ENCODE results near the gene TSPEAR. TPM values are rescaled to one million over a fixed set of nuclear protein-coding genes. Genes with fewer than 3 reads are reported as not detected.
"Not testable (repeated sequence)": the region's sequence is repeated elsewhere in the genome, so short reads cannot be mapped to it uniquely, and the experiment has no call there.

TSPEAR gene
- total RNA-seq, 4 donors from 2014 or later = 0.18 to 0.69 (median 0.51) TPM; not detected in 1

DNA sequence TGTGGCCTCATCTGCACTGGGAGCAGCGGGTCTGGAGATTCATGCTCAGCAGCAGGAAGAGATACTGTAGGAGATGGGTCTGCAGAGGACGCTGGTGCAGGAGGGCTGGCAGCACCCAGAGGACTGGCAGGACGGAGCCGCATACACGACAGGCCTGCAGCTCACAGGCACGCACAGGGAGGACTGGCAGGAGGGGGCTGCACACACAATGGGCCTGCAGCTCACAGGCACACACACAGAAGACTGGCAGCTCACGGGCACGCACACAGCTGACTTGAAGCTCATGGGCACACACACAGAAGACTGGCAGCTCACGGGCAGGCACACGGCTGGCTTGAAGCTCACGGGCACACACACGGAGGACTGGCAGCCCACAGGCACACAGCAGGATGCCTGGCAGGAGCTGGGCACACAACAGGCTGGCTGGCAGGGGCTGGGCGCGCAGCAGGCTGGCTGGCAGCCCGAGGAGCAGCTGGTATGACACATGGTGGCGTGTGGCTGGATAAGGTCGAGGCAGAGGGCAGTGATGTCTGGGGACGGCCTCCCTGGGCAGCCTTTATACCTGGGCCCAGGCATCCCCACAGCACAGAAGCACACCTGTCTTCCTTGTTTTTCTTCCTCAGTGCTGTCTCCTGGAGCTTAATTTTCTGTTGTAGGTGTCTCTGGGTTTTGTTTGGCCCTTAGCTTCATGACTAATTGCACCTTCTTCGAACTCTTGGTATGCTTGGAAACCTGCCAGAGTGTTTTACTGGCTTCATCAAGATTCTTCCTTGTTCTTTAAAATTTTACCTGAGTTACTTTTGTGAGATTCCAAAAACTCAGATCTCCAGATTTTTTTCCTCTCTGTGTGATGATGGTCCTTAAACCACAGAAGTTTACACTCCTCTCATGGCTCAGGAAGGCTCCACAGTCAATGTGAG is 44.7 kb downstream of the TSPEAR start, which contains the start of gene KRTAP12-2:
Gene KRTAP12-2, minus strand, starts transcription at position 527 of the 920 bp plus-strand sequence. Its CDS starts 41 bp downstream, at position 486.
- intact Hi-C loops (cut with DNase I; ENCODE audit: low total_unique reads) = no loop called here
- H3K4me3 ChIP-seq = no peak within 1 kb of the TSS
- no peaks in the 10 kb centered on the region for H3K36me3 ChIP-seq
- no peaks in the 10 kb centered on the region for H3K27me3 ChIP-seq
- no peak for TF ChIP-seq POLR2A (IDR thresholded peaks at IDR 0.05)
- TF ChIP-seq, protein P1, sequence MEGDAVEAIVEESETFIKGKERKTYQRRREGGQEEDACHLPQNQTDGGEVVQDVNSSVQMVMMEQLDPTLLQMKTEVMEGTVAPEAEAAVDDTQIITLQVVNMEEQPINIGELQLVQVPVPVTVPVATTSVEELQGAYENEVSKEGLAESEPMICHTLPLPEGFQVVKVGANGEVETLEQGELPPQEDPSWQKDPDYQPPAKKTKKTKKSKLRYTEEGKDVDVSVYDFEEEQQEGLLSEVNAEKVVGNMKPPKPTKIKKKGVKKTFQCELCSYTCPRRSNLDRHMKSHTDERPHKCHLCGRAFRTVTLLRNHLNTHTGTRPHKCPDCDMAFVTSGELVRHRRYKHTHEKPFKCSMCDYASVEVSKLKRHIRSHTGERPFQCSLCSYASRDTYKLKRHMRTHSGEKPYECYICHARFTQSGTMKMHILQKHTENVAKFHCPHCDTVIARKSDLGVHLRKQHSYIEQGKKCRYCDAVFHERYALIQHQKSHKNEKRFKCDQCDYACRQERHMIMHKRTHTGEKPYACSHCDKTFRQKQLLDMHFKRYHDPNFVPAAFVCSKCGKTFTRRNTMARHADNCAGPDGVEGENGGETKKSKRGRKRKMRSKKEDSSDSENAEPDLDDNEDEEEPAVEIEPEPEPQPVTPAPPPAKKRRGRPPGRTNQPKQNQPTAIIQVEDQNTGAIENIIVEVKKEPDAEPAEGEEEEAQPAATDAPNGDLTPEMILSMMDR (IDR thresholded peaks at IDR 0.05) = no peak
- DNase-seq = no peak
- no peaks in the 10 kb centered on the region for H3K4me1 ChIP-seq
- peaks cover 0 to 5% of the 10 kb centered on the region in 2 donors for H3K9me3 ChIP-seq
- no peak within 1 kb of the TSS for H3K27ac ChIP-seq

DNA sequence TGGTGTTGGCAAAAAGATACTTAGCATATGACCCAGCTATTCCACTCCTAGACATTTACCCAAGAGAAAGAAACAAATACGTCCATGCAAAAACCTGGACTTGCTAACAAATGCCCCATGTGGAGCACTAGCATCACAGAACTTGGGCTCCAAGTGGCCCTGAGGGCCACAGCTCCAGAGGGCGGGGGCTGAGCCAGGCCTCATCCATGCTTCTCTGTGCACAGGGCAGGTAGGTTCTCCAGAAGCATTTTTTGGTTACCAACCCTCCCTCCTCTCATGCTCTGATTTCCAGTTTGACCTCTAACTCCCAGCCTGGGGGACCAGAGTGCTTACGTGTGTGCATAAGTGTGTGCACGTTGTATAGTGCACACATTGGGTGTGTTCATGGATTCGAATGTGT is 46.7 kb downstream of the TSPEAR start:
- no peaks in the 10 kb centered on the region for H3K36me3 ChIP-seq

GRCh38 chr21:44661567-44661966 is 49.8 kb downstream of the TSPEAR start:
- H3K27me3 ChIP-seq; DNase-seq; H3K4me3 ChIP-seq; H3K4me1 ChIP-seq; intact Hi-C loops (cut with DNase I; ENCODE audit: low total_unique reads); H3K27ac ChIP-seq; H3K36me3 ChIP-seq; H3K9me3 ChIP-seq: not testable (repeated sequence)

More for the DNA sequence above, 46.7 kb downstream of the TSPEAR start:
- H3K9me3 ChIP-seq = no peaks in the 10 kb centered on the region
- no peak overlapping the region for H3K27ac ChIP-seq
- peaks cover 0 to 3% of the 10 kb centered on the region in 2 donors for H3K27me3 ChIP-seq
- no peaks in the 10 kb centered on the region for H3K4me1 ChIP-seq
- TF ChIP-seq, protein P1 (IDR thresholded peaks at IDR 0.05) = no peak
- TF ChIP-seq POLR2A (IDR thresholded peaks at IDR 0.05) = no peak
- intact Hi-C loops (cut with DNase I; ENCODE audit: low total_unique reads) = no loop called here
- no peak overlapping the region for H3K4me3 ChIP-seq
- no peak for DNase-seq

- no peak for DNase-seq
- H3K4me1 ChIP-seq = no peaks in the 10 kb centered on the region
- H3K36me3 ChIP-seq = no peaks in the 10 kb centered on the region
- intact Hi-C loops (cut with DNase I; ENCODE audit: low total_unique reads) = no loop called here
- peaks cover 0 to 3% of the 10 kb centered on the region in 2 donors for H3K27me3 ChIP-seq
- TF ChIP-seq, protein P1 (IDR thresholded peaks at IDR 0.05) = no peak
- TF ChIP-seq POLR2A (IDR thresholded peaks at IDR 0.05) = no peak
- no peak overlapping the region for H3K27ac ChIP-seq
- no peaks in the 10 kb centered on the region for H3K9me3 ChIP-seq
- no peak overlapping the region for H3K4me3 ChIP-seq
Measured at GRCh38 chr21:44658913-44659595, 52.3 kb downstream of the TSPEAR start.

DNA sequence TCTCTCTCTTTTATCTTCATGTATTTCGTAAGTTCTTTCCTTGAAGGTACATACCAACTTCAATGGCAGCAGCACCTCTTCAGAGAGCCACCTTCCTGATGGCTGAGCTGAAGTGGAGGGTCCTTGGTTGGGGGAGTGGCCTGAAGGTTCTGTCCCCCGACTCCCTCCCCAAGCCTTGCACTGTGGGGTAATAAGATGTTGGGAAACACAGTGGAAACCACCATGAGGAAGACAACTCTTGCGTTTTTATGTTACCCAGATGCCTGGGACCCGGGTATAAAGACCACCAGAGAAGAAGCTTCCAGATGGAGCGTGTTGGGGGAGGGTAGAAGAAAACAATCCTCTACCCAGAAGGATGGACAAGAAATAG is 52.8 kb downstream of the TSPEAR start:
- no peak overlapping the region for H3K4me3 ChIP-seq
- peaks cover 0 to 3% of the 10 kb centered on the region in 2 donors for H3K27me3 ChIP-seq
- intact Hi-C loops (cut with DNase I; ENCODE audit: low total_unique reads) = no loop called here
- no peak overlapping the region for H3K27ac ChIP-seq
- DNase-seq = no peak
- no peaks in the 10 kb centered on the region for H3K36me3 ChIP-seq
- TF ChIP-seq, protein P1 (IDR thresholded peaks at IDR 0.05) = no peak
- no peak for TF ChIP-seq POLR2A (IDR thresholded peaks at IDR 0.05)
- H3K4me1 ChIP-seq = no peaks in the 10 kb centered on the region
- H3K9me3 ChIP-seq = no peaks in the 10 kb centered on the region
